Daoy (cell line): ENCODE data around the gene ALKBH5. TPM values are rescaled to one million over a fixed set of nuclear protein-coding genes. Genes with fewer than 3 reads are reported as not detected.

Experiments used
- DNase-seq: peaks from one replicate; pipeline ENCODE4 v3.0.0-alpha.2; 2015; ENCODE audit warnings: low read depth
- total RNA-seq: library from RNA; depleted of rRNA; stranded (reverse); fragments of >200 nt; shearing (Covaris generic); gene quantifications from 2 replicates; pipeline ENCODE4 v1.2.3, GENCODE V29; 2014

Gene ALKBH5
- total RNA-seq, 1 experiment from 2014 or later: 88.0 TPM

DNA sequence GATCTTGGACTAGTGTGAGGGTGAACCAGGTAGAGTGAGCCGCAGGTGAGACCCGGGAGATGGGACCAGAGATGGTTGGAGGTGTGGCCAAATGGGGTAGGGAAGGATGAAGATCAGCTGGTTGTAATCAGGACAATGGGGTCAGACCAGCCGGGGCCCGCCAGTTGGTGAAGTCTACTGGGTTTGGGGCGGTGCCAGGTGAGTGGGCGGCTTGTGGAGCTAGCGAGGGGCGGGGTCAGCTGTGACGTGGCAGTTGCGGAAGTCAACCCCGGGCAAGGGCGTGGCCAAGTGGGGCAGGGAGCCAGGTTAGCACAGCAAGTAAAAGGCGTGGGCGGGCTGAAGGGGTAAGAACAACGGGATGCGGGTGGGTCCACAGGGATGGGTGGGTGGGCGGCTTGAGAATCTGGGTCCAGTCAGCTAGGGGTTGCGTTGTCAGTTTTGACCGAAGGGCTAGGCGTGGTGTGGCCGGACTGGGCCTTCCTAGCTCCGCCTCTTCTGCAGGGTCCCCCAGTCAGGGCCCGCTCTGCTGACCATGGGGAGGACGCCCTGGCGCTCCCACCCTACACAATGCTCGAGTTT lies 25.5 kb upstream of the ALKBH5 start:
- peak; percentile 93 for DNase-seq

GRCh38 chr17:18159551-18160120 lies 24.0 kb upstream of the ALKBH5 start:
- DNase-seq: peak; percentile 28

DNA sequence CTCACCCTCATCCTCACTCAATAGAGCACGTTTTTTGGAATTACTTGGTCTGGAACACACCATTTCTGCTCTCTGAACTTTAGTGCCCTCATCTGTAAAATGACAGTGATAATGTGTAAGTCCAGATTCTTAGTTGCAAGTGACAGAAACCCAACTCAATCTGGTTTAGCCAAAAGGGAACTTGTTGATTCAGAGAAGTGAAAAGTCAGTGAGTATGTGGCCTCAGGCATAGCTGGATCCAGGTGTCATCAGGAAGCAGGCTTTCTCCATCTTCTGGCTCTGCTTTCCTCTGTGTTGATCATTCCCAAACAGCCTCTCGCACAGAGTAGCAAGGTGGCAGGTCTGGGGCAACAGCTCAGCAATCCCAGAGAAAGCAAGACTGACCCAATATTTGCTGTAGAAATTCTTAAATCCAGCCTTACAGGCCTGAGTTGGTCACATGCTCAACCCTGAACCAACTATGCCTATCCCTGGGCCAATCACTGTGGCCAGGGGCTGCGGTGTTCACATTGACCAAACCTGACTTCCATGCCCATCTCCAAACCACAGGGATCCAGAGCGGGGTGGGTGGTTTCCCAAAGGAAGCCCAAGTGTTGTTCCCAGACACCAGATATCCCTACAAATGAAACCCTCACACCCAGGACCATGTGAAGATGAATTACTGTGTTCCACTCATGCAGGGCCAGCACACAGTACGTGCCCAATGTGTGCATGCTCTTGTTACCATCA lies 23.3 kb upstream of the ALKBH5 start:
- DNase-seq: no peak

DNA sequence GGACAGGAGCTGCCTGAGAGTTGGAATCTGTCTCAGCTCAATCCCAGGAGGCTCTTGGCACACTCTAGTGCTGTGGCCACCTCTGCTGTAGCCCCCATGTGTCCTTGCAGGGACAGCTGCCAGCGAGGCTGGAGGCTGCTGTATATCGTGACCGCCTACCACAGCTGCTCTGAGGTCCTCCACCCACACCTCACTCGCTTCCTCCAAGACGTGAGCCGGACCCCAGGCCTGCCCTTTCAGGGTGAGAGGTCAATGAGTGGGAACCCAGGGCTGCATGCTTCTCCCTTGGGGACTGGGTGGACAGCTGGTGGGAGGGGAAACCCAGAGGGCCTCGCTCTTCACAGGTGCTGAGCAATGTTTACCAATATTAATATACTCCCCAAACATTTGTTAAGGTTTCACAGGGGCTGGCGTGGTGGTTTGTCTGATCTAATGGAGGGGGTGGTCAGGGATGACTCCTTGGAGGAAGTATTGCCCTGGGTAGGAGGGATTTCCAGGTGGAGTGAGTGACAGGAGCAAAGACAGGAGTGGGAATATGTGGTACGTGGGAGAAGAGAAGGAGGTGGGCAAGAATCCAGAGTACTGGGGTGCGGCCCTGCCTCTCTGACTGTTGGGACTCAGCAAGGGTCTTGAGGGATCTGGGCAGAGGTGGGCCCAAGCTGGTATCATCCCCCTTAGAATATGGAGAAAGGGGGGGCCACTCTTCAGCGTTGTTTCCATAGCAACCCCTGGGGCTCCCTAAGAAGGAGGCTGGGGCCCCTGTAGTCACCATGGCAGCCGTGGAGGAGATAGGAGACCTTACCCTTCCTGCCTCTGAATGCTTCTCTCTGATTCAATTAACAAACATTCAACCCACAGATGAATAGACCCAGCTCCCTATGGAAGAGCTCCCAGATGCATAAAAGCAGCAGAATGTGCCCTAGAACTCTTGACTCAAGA lies 22.2 kb upstream of the ALKBH5 start:
- no peak for DNase-seq

GRCh38 chr17:18163547-18163946 lies 20.1 kb upstream of the ALKBH5 start:
- no peak for DNase-seq

DNA sequence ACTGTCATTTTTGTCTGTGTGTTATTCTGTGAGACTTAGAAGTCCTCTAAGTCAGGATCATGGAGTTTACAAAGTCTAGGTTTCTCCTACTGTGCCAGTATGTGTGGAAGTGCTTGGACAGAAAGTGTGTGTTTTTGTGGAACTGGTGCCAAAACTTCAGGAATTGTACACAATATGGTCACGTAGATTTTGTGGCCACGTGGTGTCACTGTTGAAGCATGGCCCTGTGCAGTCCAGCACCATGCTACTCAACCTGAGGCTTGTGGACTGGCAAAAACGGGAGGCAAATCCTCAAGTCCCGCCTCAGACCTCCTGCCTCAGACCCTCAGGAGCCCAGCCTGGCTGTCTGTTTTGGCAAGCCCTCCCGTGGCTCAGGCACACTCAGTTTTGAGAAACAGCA lies 16.7 kb upstream of the ALKBH5 start:
- DNase-seq: no peak

DNA sequence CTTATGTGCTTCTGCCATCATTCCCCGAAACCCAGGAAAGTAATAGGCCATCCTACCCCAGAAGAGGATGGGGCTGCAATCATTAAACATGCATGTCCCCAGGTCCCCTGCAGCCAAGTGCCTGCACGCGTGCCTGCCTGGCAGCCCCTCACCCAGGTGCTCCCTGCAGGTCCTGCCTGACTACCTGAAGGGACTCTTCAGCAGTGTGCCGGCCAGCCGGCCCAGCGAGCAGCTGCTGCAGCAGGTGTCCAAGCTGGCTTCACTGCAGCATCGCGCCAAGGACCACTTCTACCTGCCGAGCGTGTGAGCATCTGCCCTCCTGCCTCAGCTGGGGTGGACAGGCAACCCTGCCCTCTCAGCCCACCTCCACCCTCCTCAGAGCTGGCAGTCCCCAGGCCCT lies 16.2 kb upstream of the ALKBH5 start:
- no peak for DNase-seq

- no peak for DNase-seq
These were observed 10.9 kb upstream of the ALKBH5 start for GRCh38 chr17:18172531-18173278.

DNA sequence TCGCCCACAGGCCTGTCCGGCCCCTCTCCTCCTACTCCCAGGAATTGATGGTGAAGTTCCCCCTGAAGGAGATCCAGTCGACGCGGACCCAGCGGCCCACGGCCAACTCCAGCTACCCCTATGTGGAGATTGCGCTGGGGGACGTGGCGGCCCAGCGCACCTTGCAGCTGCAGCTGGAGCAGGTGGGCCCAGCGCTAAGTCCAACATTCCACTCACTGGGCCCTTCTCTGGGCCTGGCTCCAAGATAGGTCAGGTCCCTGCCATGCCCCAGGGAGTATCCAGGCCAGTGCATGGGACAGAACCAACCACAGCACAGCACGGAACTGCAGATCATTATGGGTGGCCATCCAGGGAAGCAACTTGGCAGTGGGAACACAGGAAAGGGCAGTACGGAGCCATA lies 9.9 kb upstream of the ALKBH5 start:
- no peak for DNase-seq

DNA sequence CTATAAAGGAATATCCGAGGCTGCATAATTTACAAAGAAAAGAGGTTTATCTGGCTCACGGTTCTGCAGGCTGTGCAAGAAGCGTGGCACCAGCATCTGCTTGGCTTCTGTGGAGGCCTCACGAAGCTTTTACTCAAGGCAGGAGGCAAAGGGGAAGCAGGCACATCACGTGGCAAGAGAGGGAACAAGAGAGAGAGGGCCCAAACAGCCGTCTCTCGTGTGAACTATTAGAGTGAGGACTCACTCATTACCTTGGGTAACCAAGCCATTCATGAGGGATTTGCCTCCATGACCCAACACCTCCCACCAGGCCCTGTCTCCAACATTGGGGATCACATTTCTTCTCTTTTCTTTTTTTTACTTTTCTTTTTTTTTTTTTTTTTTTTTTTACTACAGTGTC lies 7.5 kb upstream of the ALKBH5 start:
- DNase-seq: no peak

- no peak for DNase-seq
These were observed 6.5 kb upstream of the ALKBH5 start for GRCh38 chr17:18177133-18177532.

- no peak for DNase-seq
These were observed 5.9 kb upstream of the ALKBH5 start for GRCh38 chr17:18177722-18178121.

DNA sequence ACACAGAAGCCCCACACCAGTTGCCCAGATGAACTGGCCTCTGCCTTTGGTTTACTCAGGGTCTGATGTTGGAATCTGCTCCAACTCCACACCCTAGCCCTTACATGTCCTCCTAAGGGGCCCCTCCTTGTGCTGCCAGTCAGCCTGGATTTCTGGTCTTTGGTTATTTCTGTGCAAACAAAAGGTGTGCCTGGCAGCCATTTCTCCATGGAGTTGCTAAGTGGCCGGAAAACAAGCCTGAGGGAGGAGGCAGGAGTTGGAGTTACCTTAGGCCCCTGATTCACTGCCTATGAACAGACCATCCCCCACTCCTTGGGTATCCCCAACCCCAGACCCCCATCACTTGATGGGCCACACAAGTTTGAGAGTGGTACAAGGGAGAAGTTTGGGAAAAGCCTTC lies 4.4 kb upstream of the ALKBH5 start:
- DNase-seq: no peak

- DNase-seq: no peak
These were observed 3.8 kb upstream of the ALKBH5 start for GRCh38 chr17:18179804-18180203.

GRCh38 chr17:18181358-18181757 lies 2.3 kb upstream of the ALKBH5 start:
- DNase-seq: peak; percentile 35

DNA sequence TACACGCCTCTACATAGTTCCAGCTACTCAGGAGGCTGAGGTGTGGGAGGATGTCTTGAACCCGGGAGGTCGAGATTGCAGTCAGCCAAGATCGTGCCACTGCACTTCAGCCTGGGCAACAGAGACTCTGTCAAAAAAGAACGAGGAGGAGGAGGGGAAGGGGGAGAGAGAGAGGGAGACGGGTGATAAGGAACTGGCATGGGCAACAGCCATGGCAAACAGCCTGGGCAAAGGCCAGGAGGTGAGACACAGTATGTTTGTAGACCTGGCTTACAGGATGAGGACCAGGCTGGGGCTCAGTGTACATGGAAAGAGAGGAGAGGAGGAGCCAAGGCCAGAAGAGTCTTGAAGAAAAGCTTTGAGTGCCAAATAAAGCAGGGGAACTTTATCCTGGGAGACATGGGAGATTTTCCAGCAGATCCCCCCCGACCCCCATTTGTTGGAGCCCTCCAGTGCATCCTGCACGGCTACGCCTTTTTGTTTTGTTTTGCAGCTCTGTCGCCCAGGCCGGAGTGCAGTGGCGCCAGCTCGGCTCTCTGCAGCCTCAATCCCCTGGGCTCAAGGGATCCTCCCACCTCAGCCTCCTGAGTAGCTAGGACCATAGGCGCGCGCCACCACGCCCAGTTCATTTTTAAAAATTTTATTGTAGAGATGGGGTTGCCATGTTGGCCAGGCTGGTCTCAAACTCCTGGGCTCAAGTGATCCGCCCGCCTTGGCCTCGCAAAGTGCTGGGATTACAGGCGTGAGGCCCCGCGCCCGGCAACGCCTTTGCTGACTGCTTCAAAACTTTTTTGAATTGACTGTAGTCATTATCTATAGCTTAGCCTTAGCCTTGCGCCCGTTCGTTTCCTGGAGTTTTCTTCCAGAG lies 1.3 kb upstream of the ALKBH5 start:
- no peak for DNase-seq

DNA sequence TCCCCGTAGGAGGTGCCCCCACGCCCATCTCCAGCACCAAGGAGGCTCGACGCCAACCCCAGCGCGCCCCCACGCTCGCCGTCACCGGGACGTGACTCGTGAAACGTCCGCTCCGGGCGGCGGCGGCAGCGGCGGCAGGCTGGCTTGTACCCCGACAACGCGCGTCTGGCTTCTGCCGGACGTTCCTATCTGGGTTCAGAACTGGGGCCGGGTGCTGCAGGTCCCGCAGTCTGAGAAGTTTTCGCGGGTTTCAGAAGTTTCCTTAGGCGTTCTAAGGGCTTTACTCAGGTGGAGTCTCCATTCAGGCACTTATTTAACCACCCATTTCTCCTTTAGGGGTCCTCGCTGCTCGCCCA lies 672 bp upstream of the ALKBH5 start:
- DNase-seq: peak; percentile 89

- DNase-seq: peak; percentile 58
These were observed 759 bp downstream of the ALKBH5 start for GRCh38 chr17:18184143-18185031.

DNA sequence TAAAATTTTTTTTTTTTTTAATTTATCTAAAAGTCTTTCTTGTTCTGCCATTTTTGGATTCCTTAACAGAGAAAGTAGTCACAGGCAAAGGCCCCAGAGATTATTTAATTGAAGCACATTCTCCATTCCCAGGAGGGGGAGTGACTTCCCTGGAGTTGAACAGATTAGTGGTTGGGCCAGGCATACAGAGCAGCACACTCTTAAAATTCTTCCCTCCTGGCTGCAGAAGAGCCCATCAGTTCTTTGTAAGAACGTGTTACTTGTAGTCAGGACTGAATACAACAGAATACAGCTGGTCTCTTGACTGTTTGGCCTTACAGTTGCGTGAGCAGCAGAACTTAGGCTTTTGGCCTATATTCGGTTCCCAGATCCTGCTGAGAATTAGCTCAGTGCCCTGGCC lies 1.8 kb downstream of the ALKBH5 start:
- peak; percentile 27 for DNase-seq
